Mesenchymal stem cell (in vitro differentiated cells and primary cell): ENCODE measurements around the gene TRIM4.

ENCODE experiments used
- DNase-seq: peaks from one replicate; pipeline ENCODE4 v3.0.0-alpha.2; 2013
- H2AFZ ChIP-seq: one replicate; pipeline ENCODE4 v1.6.1; 2013; ENCODE audit warnings: low read depth, mild to moderate bottlenecking, control low read depth, inconsistent platforms, low read length, moderate library complexity
- H2AK5ac ChIP-seq: 2 replicates; pipeline ENCODE4 v1.6.1; 2013; ENCODE audit warnings: low read length, moderate library complexity, mild to moderate bottlenecking, inconsistent platforms; ENCODE audit not compliant: severe bottlenecking
- H2BK120ac ChIP-seq: one replicate; pipeline ENCODE4 v1.6.1; 2013; ENCODE audit warnings: low read depth, mild to moderate bottlenecking, inconsistent platforms, low read length, moderate library complexity
- H2BK12ac ChIP-seq, 2 experiments: one replicate each; pipeline ENCODE4 v1.6.1; 2013; ENCODE audit warnings: inconsistent platforms in 2 of 2, low read length in 2 of 2, mild to moderate bottlenecking in 2 of 2, moderate library complexity in 2 of 2, control low read depth in 1 of 2
- H2BK15ac ChIP-seq: one replicate; pipeline ENCODE4 v1.6.1; 2013; ENCODE audit warnings: mild to moderate bottlenecking, low read depth, inconsistent platforms; ENCODE audit not compliant: poor library complexity, severe bottlenecking
- H2BK5ac ChIP-seq: 2 replicates; pipeline ENCODE4 v1.6.1; 2013; ENCODE audit warnings: low read depth, mild to moderate bottlenecking, low read length, control low read depth, inconsistent platforms; ENCODE audit not compliant: poor library complexity, severe bottlenecking
- H3K14ac ChIP-seq, 2 experiments: one replicate each; pipeline ENCODE4 v1.6.1; 2013; ENCODE audit warnings: inconsistent platforms in 2 of 2, low read length in 2 of 2, control low read depth in 1 of 2, mild to moderate bottlenecking in 1 of 2, moderate library complexity in 1 of 2
- H3K18ac ChIP-seq, 2 experiments: one replicate each; pipeline ENCODE4 v1.6.1; 2013; ENCODE audit warnings: inconsistent platforms in 2 of 2, low read length in 2 of 2, control low read depth in 1 of 2, low read depth in 1 of 2, mild to moderate bottlenecking in 1 of 2
- H3K23ac ChIP-seq, 2 experiments: one replicate each; pipeline ENCODE4 v1.6.1; 2013; ENCODE audit warnings: inconsistent platforms in 2 of 2, low read length in 2 of 2, mild to moderate bottlenecking in 2 of 2, moderate library complexity in 2 of 2, control low read depth in 1 of 2
- H3K27ac ChIP-seq: 2 replicates; pipeline ENCODE4 v1.5.1; 2013; ENCODE audit warnings: mild to moderate bottlenecking, moderate library complexity, low read length, control low read depth, inconsistent platforms; ENCODE audit not compliant: poor library complexity, severe bottlenecking
- H3K27me3 ChIP-seq, 2 experiments: 2 replicates each; pipeline versions ENCODE4 v1.6.1 to v1.7.0; 2013; ENCODE audit warnings: low read length in 2 of 2, mild to moderate bottlenecking in 2 of 2, moderate library complexity in 2 of 2, control low read depth in 1 of 2, inconsistent platforms in 1 of 2; ENCODE audit not compliant: control insufficient read depth in 1 of 2, insufficient read depth in 1 of 2
- H3K36me3 ChIP-seq, 2 experiments: 2 replicates each; pipeline versions ENCODE4 v1.6.1 to v1.7.0; 2013; ENCODE audit warnings: low read length in 2 of 2, control low read depth in 1 of 2, inconsistent platforms in 1 of 2, low read depth in 1 of 2, mild to moderate bottlenecking in 1 of 2; ENCODE audit not compliant: insufficient read depth in 2 of 2, control insufficient read depth in 1 of 2
- H3K4ac ChIP-seq, 2 experiments: one replicate each; pipeline ENCODE4 v1.6.1; 2013; ENCODE audit warnings: inconsistent platforms in 2 of 2, low read length in 2 of 2, mild to moderate bottlenecking in 2 of 2, moderate library complexity in 2 of 2, control low read depth in 1 of 2, low read depth in 1 of 2
- H3K4me1 ChIP-seq: 2 replicates; pipeline ENCODE4 v1.6.1; 2013; ENCODE audit warnings: low read depth, low read length, control low read depth; ENCODE audit not compliant: control insufficient read depth, insufficient read depth
- H3K4me2 ChIP-seq: 2 replicates; pipeline ENCODE4 v1.6.1; 2013; ENCODE audit warnings: low read length, mild to moderate bottlenecking, inconsistent platforms; ENCODE audit not compliant: poor library complexity, severe bottlenecking
- H3K4me3 ChIP-seq, 2 experiments: 2 replicates each; pipeline versions ENCODE4 v1.5.1 to v1.7.0; 2013; ENCODE audit warnings: low read length in 2 of 2, mild to moderate bottlenecking in 2 of 2, control low read depth in 1 of 2, low read depth in 1 of 2; ENCODE audit not compliant: insufficient read depth in 1 of 2
- H3K79me1 ChIP-seq: replicated peaks from 2 replicates; pipeline ENCODE4 v1.6.1; 2013; ENCODE audit warnings: mild to moderate bottlenecking, control low read depth, low read length, inconsistent platforms; ENCODE audit not compliant: poor library complexity, severe bottlenecking
- H3K9ac ChIP-seq: 2 replicates; pipeline ENCODE4 v1.7.0; 2013; ENCODE audit warnings: mild to moderate bottlenecking, low read length, moderate library complexity
- H3K9me3 ChIP-seq: 2 replicates; pipeline ENCODE4 v1.7.0; 2013; ENCODE audit warnings: mild to moderate bottlenecking, low read length; ENCODE audit not compliant: control insufficient read depth
- H4K8ac ChIP-seq: one replicate; pipeline ENCODE4 v1.6.1; 2013; ENCODE audit warnings: inconsistent platforms, mild to moderate bottlenecking, low read length, moderate library complexity
- H4K91ac ChIP-seq: one replicate; pipeline ENCODE4 v1.6.1; 2013; ENCODE audit warnings: mild to moderate bottlenecking, low read length, inconsistent platforms
- WGBS: methylation state at CpG from one replicate; pipeline ENCODE4 v1.1.7; 2013; ENCODE audit warnings: mixed read lengths; 5-methylcytosine and 5-hydroxymethylcytosine counted together

Gene TRIM4

DNA sequence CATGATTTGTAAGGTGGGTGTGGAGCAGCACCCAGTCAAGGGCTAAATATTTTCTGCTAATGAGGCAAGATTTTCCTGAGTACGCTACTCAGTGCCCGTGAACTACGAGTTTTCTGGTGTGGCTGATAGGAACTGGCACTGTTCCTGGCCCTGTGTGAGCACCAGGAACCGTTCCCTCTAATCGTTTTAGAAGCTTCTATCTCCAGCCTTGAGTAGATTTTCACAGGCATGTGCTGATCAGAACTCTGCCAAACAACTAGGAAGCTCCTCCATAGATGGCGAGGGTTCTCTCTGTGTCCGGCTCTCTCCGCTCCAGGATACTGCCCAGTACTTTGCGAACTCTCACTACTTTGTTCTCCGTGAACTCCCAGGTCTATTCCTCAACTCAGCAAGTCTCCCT lies 17.7 kb downstream of the TRIM4 start:
- Histone ChIP-seq H2AFZ (no peak overlapping the region), H3K4me1 (no peaks in the 10 kb centered on the region), H3K27me3 (peaks cover 0 to 24% of the 10 kb centered on the region in 2 experiments), H3K4ac (no peak overlapping the region), H3K36me3 (peaks cover 0 to 97% of the 10 kb centered on the region in 2 experiments), H2BK15ac (no peak overlapping the region), H3K23ac (no peak overlapping the region), H4K8ac (no peak overlapping the region), H2BK120ac (no peak overlapping the region), H3K4me2 (no peak overlapping the region), H3K9ac (no peak overlapping the region), H3K9me3 (peaks cover 4% of the 10 kb centered on the region), H2AK5ac (no peak overlapping the region), H3K79me1 (no peaks in the 10 kb centered on the region), H3K14ac (no peak overlapping the region), H3K4me3 (no peak overlapping the region), H3K18ac (no peak overlapping the region), H4K91ac (no peak overlapping the region), H3K27ac (no peak overlapping the region), H2BK5ac (no peak overlapping the region), H2BK12ac (no peak overlapping the region)
- no peak for DNase-seq
- WGBS = 87% methylated on average over 10 of the region's 10 CpGs

DNA sequence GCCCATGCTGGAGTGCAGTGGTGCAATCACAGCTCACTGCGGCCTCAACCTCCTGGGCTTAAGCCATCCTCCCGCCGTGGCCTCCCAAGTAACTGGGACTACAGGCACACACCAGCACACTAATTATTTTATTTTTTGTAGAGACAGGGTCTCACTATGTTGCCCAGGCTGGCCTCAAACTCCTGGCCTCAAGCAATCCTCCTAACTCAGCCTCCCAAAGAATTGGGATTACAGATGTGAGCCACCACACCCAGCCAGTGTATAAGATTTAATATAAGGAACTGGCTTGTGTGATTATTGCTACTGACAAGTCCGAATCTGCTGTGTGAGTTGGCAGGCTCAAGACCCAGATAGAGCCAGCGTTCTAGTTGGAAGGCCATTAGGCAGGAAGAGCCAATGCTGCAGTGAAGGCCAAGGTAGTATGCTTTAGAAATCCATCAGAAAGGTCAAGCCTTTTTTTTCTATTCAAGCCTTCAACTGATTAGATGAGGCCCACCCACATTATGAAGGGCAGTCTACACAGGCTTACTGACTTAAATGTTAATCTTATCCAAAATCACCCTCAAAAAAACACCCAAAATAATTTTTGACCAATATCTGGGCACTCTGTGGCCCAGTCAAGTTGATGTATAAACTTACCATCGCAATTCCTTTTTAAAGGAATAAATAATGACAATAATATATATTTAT lies 19.4 kb downstream of the TRIM4 start:
- Histone ChIP-seq H3K4me1 (no peaks in the 10 kb centered on the region), H2BK5ac (no peak overlapping the region), H3K4ac (no peak overlapping the region), H3K27ac (no peak overlapping the region), H3K4me2 (no peak overlapping the region), H2AK5ac (no peak overlapping the region), H2BK15ac (no peak overlapping the region), H3K9ac (no peak overlapping the region), H3K18ac (no peak overlapping the region), H3K27me3 (peaks cover 0 to 26% of the 10 kb centered on the region in 2 experiments), H3K14ac (no peak overlapping the region), H3K79me1 (no peaks in the 10 kb centered on the region), H4K91ac (no peak overlapping the region), H3K36me3 (peaks cover 0 to 82% of the 10 kb centered on the region in 2 experiments), H4K8ac (no peak overlapping the region), H2AFZ (no peak overlapping the region), H3K23ac (no peak overlapping the region), H2BK12ac (no peak overlapping the region), H3K9me3 (peaks cover 4% of the 10 kb centered on the region), H2BK120ac (no peak overlapping the region), H3K4me3 (no peak overlapping the region)
- DNase-seq = no peak
- 93% methylated on average over 5 of the region's 6 CpGs for WGBS

GRCh38 chr7:99898836-99899235 lies 20.5 kb downstream of the TRIM4 start:
- no peak overlapping the region for H2BK120ac ChIP-seq
- H4K91ac ChIP-seq = no peak overlapping the region
- H3K79me1 ChIP-seq = no peaks in the 10 kb centered on the region
- no peak overlapping the region for H3K4me3 ChIP-seq
- H3K4ac ChIP-seq = no peak overlapping the region
- no peak overlapping the region for H4K8ac ChIP-seq
- H2AFZ ChIP-seq = no peak overlapping the region
- H3K27me3 ChIP-seq = peaks cover 0 to 26% of the 10 kb centered on the region in 2 experiments
- no peak overlapping the region for H2AK5ac ChIP-seq
- no peak overlapping the region for H2BK15ac ChIP-seq
- H3K23ac ChIP-seq = no peak overlapping the region
- no peak overlapping the region for H3K14ac ChIP-seq
- H2BK5ac ChIP-seq = no peak overlapping the region
- no peaks in the 10 kb centered on the region for H3K4me1 ChIP-seq
- peaks cover 0 to 72% of the 10 kb centered on the region in 2 experiments for H3K36me3 ChIP-seq
- WGBS = 79% methylated on average over 3 of the region's 3 CpGs
- H3K27ac ChIP-seq = no peak overlapping the region
- no peak overlapping the region for H3K4me2 ChIP-seq
- H3K9me3 ChIP-seq = peaks cover 4% of the 10 kb centered on the region
- H3K9ac ChIP-seq = no peak overlapping the region
- no peak overlapping the region for H3K18ac ChIP-seq
- no peak overlapping the region for H2BK12ac ChIP-seq
- DNase-seq = no peak

DNA sequence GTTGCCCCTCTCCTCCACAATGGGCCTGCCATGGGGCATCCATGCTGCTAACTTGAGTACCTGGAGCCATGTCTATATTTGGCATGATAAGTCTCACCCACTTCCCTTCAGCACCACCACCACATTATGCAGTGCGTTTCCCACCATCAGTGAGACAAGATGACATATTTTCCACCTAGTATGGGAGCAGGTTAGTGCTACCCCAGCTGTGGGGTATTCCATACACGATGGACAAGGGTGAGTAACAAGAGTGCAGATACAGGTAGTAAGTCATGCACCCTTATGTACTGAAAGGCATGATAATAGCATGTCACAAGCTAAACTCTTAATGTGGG lies 21.3 kb downstream of the TRIM4 start:
- Histone ChIP-seq H2BK15ac (no peak overlapping the region), H3K79me1 (no peaks in the 10 kb centered on the region), H2BK12ac (no peak overlapping the region), H3K4me3 (no peak overlapping the region), H3K4me1 (no peaks in the 10 kb centered on the region), H4K91ac (peak overlapping the region; percentile 27), H3K27ac (no peak overlapping the region), H2AK5ac (no peak overlapping the region), H3K23ac (no peak overlapping the region), H2BK120ac (no peak overlapping the region), H3K4me2 (no peak overlapping the region), H3K9me3 (peaks cover 4% of the 10 kb centered on the region), H3K36me3 (peaks cover 0 to 63% of the 10 kb centered on the region in 2 experiments), H3K27me3 (peaks cover 0 to 18% of the 10 kb centered on the region in 2 experiments), H3K9ac (no peak overlapping the region), H3K4ac (no peak overlapping the region), H2BK5ac (no peak overlapping the region), H4K8ac (no peak overlapping the region), H3K18ac (no peak overlapping the region), H2AFZ (no peak overlapping the region), H3K14ac (peak overlapping the region in 1 of 2 experiments; percentile 48)
- WGBS = 86% methylated on average over 1 of the region's 2 CpGs
- DNase-seq = no peak
